ENCODE data around the gene PADI4.

Gene PADI4, protein sequence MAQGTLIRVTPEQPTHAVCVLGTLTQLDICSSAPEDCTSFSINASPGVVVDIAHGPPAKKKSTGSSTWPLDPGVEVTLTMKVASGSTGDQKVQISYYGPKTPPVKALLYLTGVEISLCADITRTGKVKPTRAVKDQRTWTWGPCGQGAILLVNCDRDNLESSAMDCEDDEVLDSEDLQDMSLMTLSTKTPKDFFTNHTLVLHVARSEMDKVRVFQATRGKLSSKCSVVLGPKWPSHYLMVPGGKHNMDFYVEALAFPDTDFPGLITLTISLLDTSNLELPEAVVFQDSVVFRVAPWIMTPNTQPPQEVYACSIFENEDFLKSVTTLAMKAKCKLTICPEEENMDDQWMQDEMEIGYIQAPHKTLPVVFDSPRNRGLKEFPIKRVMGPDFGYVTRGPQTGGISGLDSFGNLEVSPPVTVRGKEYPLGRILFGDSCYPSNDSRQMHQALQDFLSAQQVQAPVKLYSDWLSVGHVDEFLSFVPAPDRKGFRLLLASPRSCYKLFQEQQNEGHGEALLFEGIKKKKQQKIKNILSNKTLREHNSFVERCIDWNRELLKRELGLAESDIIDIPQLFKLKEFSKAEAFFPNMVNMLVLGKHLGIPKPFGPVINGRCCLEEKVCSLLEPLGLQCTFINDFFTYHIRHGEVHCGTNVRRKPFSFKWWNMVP

DNA sequence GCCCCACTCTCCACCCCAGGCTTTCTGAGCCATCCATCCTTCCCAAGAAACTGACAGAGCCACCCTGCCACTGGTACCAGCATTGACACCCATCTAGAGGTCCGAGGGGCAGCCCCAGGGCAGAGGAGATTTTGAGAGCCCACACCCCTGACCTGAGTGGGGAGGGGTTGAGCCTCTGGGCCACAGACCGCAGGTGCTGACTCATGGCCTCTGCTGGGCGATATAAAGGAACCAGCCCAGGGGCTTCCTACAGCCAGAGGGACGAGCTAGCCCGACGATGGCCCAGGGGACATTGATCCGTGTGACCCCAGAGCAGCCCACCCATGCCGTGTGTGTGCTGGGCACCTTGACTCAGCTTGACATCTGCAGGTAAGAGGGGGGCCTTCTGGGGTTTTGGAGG, at the start of gene PADI4:
TSS of gene PADI4 (plus strand) at position 252 of the 400 bp plus-strand sequence. CDS start at position 278, 26 bp downstream.
- no peak for DNase-seq

DNA sequence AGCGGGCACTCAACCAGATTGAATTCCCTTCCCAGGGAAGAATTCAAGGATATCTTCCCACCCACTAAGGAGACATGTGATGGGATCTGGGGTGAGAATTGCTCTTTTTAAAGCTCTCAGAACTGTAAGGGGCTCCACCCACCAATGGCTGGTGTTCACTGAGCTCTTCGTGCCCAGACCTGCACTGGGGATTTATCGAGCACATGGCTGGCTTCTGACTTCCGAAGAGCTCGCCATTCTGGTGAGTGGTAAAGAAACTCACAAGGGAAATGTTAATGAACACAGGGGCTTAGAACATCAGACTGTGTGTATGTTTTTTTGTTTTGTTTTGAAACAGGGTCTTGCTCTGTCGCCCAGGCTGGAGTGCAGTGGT, 49.3 kb upstream of the PADI4 start:
- DNase-seq: no peak

DNA sequence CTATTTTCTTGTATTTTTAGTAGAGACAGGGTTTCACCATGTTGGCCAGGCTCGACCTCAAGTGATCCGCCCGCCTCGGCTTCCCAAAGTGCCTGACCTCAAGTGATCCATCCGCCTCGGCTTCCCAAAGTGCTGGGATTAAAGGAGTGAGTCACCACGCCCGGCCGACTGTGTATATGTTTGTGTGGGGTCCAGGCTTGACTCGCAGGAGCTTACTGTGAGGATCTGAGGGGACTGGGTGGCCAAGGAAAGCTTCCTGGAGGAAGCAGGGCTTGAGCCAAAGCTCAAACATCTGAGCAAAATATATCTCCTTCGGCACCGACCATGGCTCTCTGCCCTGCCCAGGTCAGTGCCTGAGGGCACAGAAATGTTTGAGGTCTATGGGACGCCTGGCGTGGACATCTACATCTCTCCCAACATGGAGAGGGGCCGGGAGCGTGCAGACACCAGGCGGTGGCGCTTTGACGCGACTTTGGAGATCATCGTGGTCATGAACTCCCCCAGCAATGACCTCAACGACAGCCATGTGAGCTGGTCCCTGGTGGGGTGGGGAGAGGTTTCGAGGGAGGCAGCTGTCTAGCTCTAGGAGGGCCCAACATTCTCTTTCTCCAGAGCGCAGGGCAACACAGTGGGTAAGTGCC, 48.6 kb upstream of the PADI4 start:
- DNase-seq: no peak

DNA sequence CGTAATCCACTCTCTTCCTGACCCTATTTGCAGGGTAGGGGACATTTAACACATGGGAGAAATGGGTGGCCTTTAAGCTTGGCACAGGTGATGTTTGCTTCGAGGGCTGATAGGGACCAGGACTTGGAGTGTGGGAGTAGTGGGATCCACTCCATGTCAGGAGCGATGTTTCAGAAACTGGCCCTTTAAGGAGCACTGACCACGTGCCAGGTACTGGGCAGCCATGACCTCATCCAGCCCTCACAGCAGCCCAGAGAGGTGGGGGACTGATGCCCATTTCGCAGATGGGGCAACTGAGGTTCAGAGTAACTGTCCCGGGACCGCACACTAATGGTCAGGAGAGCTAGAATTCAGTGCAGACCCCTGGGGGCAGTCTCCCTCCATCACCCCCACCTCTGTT, 47.7 kb upstream of the PADI4 start:
- no peak for DNase-seq

DNA sequence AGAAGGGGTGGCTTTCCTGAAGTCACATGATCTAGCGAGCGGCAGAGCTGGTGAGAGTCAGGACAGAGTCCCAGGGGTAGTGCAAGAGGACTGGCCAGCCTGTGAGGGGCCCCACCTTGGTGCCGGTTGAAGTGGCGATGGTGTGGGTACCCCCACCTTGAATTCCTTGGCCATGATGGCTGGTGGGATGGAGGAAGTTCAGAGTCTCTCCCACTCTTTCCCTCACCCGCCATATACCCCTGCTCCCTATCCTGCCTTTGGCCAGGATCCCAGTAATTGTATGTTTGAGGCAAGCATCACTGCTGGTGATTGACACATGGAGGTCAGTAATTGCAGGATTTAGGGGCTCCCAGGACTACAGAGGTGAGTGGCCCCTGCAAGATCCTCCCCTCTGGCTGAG, 47.3 kb upstream of the PADI4 start:
- no peak for DNase-seq

DNA sequence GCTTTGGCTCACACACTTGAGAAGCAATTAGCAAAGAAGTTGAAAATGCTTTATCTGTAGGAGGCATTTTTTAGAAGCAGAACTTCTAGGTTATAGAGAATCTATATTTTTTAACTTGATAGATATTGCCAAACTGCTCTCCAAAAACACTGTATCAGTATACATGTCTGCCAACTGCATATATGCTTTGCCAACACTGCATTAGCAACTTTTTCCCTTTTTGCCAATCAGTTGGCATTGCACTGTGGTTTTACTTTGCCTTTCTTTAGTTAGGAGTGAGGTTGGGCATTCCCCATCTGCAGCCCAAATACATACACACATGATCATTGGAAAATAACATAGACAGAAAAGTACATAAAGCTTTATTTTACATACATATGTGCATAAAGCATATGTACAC, 44.1 kb upstream of the PADI4 start:
- DNase-seq: no peak

DNA sequence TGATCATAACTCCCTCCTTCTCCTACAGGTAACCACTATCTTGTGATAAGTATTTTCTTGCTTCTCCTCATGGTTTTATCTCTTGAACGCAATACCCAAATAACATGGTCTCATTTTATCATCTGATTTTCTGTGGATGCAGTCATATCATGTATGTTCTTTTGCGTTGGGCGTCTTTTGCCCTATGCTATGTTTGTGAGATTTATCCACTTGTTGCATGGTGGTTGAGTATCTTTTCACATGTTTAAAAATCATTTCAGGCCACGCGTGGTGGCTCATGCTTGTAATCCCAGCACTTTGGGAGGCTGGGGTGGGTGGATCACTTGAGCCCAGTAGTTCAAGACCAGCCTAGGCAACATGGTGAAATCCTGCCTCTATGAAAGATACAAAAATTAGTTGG, 43.5 kb upstream of the PADI4 start:
- no peak for DNase-seq

DNA sequence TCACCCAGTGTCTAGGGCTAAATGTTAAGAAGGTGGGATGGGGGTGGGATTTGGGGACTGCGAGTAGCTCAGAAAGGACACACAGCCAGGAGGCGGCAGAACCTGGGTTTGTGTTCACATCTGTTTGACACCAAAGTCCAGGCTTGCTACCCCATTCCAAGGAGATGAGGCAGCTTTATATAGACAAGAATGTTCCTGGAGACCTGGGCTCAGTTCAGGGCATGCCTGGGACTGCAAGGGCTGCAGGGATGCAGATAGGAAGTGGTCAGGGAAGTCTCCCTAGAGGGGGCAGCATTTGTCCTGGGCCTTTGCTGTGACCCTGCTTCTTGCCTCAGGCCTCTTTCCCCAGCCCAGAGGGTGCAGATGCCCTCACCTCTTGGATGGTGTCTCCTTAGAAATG, 42.8 kb upstream of the PADI4 start:
- DNase-seq: no peak

DNA sequence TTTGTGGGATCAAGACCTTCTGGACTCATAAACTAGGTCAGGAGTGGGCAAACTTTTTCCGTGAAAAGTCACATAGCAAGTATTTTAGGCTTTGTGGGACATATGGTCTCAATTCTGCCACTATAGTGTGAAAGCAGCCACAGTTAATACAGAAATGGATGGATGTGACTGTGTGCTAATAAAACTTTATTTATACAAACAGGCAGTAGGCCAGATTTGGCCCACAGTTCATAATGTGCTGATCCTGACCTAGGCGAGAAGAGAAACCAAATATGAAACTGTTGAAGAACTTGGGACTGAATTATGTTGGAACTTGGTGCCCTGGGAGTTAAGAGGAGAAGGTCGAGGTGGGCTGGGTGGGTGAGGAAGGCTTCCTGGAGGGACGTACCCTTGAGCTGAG, 42.0 kb upstream of the PADI4 start:
- DNase-seq: no peak

DNA sequence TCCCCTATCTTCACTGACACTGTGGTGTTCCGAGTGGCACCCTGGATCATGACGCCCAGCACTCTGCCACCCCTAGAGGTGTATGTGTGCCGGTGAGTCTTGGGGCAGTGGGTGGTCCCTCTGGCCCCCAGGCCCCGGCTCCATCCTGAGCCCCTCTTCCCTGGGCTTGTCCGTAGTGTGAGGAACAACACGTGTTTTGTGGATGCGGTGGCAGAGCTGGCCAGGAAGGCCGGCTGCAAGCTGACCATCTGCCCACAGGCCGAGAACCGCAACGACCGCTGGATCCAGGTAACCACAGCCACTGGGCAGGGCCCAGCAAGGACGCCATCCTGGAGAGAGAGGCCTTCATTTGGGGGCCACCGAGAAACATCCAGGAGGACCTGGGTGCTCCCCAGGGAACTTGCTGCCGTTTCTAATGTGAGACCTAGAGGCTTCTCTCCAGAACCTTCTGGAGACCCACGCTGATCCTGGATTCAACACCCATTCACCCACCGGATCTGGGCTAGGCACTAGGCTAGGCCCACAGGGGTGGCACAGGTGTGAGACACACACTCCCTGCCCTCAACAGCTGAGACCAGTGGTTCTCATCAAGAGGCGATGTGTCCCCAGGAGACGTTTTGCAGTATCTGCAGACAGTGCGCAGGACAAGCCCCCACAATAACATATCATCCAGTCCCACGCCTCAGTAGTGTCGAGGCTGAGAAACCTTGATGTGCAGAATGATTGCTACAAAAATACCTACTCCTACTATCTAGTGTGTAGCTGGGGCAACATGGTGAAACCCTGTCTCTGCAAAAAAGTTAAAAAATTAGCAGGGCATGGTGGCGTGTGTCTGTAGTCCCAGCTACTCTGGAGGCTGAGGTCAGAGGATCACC, 36.9 kb upstream of the PADI4 start:
- DNase-seq: no peak

DNA sequence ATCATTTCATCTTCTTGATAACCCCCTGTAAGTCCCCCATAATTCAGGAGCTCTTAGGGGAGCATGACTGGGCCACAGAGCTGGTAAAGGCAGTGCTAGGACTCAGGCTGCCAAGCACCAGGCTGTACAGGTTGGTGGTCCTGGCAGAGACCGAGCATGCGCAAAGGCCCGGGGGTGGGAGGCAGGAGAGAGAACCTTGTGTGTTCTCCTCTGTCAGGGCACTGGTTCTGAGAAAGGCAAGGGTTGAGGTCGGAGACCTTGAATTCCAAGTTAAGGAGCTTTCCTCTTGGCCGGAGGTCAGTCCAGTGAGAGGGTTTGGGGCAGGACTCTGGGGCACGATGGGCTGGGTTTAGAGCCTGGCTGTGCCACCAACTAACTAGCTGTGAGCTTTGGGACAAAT, 35.9 kb upstream of the PADI4 start:
- no peak for DNase-seq

DNA sequence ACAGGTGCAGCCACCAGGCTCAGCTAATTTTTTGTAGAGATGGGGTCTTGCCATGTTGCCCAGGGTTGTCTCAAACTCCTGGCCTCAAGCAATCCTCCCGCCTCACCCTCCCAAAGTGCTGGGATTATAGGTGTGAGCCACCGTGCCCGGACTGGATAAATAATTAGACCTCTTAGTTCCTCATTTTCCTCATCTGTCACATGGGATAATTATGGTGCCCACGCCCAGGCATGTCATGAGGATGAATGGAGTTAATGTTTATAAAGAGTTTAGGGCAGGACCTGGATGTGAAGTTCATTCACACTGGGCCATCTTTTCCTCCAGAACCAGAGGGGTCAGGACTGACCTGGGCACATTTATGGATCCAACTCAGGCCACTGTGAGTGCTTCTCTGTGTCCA, 35.4 kb upstream of the PADI4 start:
- DNase-seq: no peak

DNA sequence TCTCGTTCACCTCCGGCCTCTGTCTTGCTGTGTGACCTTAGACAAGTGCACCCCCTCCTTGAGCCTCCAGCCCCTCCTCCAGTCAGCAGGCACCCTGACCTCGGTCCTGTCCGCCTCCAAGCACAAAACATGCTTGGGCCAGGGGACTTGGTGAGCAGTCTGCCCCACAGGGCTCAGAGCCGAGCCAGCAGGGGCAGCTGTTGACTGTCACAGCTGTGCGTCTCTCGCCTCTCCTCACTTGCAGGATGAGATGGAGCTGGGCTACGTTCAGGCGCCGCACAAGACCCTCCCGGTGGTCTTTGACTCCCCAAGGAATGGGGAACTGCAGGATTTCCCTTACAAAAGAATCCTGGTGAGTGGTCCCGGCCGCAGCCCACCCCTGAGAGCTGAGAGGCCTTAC, 34.9 kb upstream of the PADI4 start:
- no peak for DNase-seq

DNA sequence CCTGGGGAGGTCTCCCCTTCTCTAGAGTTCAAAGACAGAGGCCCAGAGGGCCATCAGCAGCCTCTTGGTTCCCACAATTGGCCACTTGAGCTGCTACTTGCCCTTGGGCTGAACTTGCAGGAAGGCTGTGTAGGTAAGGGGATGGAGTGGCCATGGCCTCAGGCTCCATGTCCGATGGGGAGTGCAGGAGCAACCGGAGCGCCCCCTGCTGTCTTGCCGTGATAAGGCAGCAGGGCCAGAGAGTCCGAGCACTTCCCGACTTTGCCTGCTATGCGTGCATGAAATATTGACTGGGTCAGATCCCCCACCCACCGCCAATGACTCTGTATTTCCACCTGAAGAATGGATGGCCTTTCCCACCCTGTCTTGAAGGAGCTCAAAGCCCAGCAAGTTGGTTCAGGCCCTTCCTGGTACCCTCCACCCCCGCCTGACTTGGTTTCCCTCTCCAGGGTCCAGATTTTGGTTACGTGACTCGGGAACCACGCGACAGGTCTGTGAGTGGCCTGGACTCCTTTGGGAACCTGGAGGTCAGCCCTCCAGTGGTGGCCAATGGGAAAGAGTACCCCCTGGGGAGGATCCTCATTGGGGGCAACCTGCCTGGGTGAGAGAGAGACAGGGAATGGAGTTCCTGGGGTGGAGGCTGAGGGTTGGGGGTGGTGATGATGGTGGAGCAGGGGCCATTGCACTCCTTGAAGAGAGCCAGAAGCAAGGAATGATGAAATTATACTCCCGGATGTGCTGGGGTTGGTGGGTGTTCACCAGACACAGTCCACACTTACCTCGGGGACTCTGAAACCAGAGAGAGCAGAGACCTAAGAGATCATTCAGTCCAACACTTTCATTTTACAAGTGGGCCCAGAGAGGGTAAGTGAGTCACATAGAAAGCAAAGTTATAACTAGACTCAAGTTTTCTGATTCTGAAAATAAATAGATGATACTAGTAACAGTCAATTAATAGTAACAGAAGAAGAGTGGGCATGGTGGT, 33.5 kb upstream of the PADI4 start:
- DNase-seq: no peak

DNA sequence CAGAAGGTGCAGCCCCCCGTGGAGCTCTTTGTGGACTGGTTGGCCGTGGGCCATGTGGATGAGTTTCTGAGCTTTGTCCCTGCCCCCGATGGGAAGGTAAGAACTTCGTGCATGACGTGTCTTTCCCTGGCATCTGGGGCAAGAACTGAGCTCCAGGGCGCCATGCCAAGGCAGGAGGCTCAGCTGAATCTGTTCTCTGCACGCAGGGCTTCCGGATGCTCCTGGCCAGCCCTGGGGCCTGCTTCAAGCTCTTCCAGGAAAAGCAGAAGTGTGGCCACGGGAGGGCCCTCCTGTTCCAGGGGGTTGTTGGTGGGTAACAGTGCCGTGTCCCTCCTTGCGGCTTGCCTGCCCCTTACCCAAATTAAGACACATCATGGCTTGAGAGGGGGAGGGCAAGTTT, 31.4 kb upstream of the PADI4 start:
- DNase-seq: no peak

DNA sequence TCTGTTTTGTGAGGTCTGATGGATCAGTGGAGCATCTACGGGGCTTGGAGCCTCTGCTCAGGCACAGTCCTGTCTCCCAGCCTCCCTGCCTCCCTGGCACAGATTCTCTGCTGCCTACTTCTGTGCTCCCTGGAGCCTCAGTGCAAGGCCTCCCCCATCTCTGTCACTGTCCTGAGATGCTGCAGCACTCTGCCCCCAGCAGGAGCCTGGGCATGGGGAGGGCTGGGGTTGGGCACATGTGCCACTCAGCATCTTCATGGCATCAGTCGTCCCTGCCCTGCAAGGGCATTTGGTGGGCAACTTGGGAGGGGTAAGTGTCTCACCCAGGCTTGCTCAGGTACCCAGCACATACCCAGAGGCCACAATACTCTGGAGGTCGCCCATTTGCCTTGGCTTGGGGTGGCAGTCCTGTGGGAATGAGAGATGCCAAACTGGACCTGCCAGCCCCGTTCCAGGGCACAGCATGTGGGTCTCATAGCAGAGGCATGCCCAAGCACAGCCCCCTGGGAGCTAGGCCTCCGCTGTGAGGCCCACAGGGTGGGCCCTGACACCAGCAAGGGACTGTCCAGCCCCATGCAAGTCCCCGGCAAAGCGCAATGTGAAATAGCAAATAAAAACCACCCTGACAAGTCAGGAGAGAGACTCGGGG, 30.4 kb upstream of the PADI4 start:
- DNase-seq: no peak

DNA sequence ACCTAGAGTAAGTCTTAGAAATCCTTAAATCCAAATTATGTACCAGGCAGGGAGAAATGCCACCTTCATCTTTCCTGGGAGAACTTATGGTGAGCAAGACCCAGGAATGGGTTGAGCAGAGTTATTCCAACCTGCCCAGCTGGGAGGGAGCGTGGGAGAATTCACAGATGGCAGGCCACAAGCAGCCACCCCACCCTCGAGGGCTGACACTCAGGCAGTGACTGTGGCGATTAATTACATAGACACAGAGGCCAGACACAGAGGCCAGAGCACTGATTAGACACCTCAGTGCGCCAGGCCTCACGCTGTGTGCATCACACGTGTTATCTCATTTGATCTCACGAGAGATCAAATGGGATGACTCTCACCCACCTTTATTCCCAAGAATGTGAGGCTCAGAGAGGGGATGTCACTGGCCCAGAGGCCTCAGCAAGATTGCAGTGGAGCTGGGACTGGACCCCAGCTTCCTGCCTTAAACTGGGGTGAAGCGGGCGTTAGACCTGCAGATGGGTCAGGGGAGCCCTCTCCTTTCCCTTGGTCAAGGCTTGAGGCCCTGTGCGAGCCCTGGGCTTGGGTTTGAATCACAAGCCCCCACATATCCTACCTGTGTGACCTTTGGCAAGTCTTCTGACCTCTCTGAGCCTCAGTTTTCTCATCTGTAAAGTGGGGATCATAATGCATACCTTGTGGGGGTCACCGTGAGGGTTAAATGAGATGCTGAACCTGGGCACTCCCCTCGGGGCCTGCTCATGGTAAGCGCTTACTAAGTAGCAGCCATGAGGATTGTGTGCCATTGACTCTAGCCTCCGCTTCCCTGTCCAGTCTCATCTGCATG, 28.8 kb upstream of the PADI4 start:
- no peak for DNase-seq

DNA sequence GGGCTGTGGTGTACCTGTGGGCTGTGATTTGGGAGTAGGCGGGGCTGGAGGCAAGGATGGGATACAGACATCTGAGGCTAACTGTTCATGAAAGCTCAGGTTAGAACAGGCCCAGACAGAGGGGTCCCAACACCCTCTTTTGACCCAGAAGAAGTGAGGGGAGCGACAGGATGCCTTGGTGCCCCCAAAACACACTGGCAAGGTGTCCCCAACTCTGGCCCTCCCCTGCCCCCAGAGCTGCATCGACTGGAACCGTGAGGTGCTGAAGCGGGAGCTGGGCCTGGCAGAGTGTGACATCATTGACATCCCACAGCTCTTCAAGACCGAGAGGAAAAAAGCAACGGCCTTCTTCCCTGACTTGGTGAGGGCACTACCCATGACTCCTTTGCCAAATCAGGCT, 27.6 kb upstream of the PADI4 start:
- DNase-seq: no peak

DNA sequence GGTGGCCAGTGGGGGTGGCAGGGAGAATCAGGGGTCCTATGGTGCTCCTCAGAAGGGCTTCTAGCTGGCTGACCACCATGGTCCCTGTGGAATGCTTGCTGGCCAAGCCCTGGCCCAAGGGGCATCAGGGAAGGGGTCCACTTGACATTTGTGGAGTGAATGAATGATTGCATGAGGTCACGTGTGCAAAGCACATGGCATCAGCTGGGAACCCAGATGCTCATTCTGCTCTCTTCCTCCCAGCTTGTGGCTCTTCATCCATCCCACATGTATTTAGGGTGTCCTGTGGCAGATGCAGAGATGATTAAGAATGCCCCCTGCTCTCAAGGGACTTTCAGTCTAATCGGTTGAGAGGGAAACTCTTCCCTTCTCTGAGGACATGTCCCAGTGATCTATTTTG, 27.1 kb upstream of the PADI4 start:
- DNase-seq: no peak

DNA sequence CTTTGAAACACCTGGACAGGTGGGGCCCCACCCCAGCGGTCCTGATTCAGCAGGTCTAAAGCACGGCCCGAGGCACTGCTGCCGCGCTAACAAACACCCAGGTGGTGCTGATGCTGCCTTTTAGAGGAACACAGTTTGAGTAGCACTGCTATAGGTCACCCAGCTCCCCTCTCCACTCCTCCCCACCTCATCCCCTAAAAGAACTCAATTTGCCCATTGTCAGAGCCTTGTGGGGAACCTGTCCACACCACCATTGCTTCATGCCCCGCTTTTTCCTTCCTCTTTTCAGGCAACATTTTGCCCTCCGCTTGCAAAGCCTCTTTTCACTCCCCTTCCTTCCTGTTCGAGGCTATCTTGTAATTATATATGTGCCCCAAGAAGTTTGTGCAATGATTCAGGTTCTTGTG, 26.2 kb upstream of the PADI4 start:
- no peak for DNase-seq

DNA sequence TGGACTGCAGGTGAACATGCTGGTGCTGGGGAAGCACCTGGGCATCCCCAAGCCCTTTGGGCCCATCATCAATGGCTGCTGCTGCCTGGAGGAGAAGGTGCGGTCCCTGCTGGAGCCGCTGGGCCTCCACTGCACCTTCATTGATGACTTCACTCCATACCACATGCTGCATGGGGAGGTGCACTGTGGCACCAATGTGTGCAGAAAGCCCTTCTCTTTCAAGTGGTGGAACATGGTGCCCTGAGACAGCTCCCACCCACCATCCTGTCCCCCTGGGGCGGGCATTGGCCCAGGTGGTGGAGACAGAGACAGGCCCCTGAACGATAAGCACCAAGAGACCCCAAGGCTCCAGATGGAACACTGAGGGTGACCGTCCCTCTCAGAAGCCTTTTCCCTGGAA, 25.2 kb upstream of the PADI4 start:
- DNase-seq: no peak
